ENCODE measurements around the gene CCDC124. TPM values are rescaled to one million over a fixed set of nuclear protein-coding genes. Genes with fewer than 3 reads are reported as not detected.

Gene CCDC124
- total RNA-seq, 3 donors from 2014 or later: 43.8 to 53.4 (median 47.9) TPM

- TF ChIP-seq POLR2AphosphoS5 (IDR thresholded peaks at IDR 0.05): no peak
- no peak for TF ChIP-seq POLR2A (IDR thresholded peaks at IDR 0.05)
- TF ChIP-seq CTCF (IDR thresholded peaks at IDR 0.05): no peak
- Histone ChIP-seq H3K4me3 (peak overlapping the region; percentile 64 to 92 (median 84)), H3K27me3 (peaks cover 15 to 47% of the 10 kb centered on the region in 2 donors), H3K36me3 (no peaks in the 10 kb centered on the region), H3K4me1 (peaks cover 3 to 29% of the 10 kb centered on the region in 2 donors), H3K9me3 (no peaks in the 10 kb centered on the region), H3K27ac (no peak overlapping the region)
- intact Hi-C loops (cut with DNase I; ENCODE audit: low total_unique reads): no loop called here
- DNase-seq (ENCODE audit: low spot score in 2 of 2): no peak
Measured at GRCh38 chr19:17948514-17948900, 15.7 kb downstream of the CCDC124 start.

- H3K4me1 ChIP-seq: peaks cover 3 to 29% of the 10 kb centered on the region in 2 donors
- H3K9me3 ChIP-seq: no peaks in the 10 kb centered on the region
- no peaks in the 10 kb centered on the region for H3K36me3 ChIP-seq
- H3K27ac ChIP-seq: no peak overlapping the region
- peak overlapping the region in 2 of 3 donors; percentile 84 to 92 for H3K4me3 ChIP-seq
- intact Hi-C loops (cut with DNase I; ENCODE audit: low total_unique reads): no loop called here
- TF ChIP-seq POLR2A (IDR thresholded peaks at IDR 0.05): no peak
- no peak for TF ChIP-seq CTCF (IDR thresholded peaks at IDR 0.05)
- TF ChIP-seq POLR2AphosphoS5 (IDR thresholded peaks at IDR 0.05): no peak
- no peak for DNase-seq (ENCODE audit: low spot score in 2 of 2)
- H3K27me3 ChIP-seq: peaks cover 15 to 54% of the 10 kb centered on the region in 2 donors
Measured at GRCh38 chr19:17948931-17949930, 16.4 kb downstream of the CCDC124 start.

- Histone ChIP-seq H3K27me3 (peaks cover 15 to 61% of the 10 kb centered on the region in 2 donors), H3K27ac (no peak overlapping the region), H3K4me1 (peaks cover 3 to 29% of the 10 kb centered on the region in 2 donors), H3K36me3 (no peaks in the 10 kb centered on the region), H3K9me3 (no peaks in the 10 kb centered on the region), H3K4me3 (peak overlapping the region in 1 of 3 donors; percentile 23)
- TF ChIP-seq POLR2A (IDR thresholded peaks at IDR 0.05): no peak
- no peak for TF ChIP-seq CTCF (IDR thresholded peaks at IDR 0.05)
- TF ChIP-seq POLR2AphosphoS5 (IDR thresholded peaks at IDR 0.05): no peak
- intact Hi-C loops (cut with DNase I; ENCODE audit: low total_unique reads): loop anchor here (5.0 kb wide), 1 partner anchor 47 kb away; no protein-coding TSS in a partner anchor
- DNase-seq (ENCODE audit: low spot score in 2 of 2): no peak
Measured at GRCh38 chr19:17949956-17950309, 17.1 kb downstream of the CCDC124 start.

- Histone ChIP-seq H3K27ac (no peak overlapping the region), H3K36me3 (no peaks in the 10 kb centered on the region), H3K27me3 (peaks cover 15 to 64% of the 10 kb centered on the region in 2 donors), H3K4me1 (peaks cover 3 to 29% of the 10 kb centered on the region in 2 donors), H3K9me3 (no peaks in the 10 kb centered on the region), H3K4me3 (peak overlapping the region in 2 of 3 donors; percentile 1 to 23)
- TF ChIP-seq POLR2A (IDR thresholded peaks at IDR 0.05): no peak
- no peak for TF ChIP-seq POLR2AphosphoS5 (IDR thresholded peaks at IDR 0.05)
- TF ChIP-seq CTCF (IDR thresholded peaks at IDR 0.05): no peak
- intact Hi-C loops (cut with DNase I; ENCODE audit: low total_unique reads): loop anchor here (5.0 kb wide), 1 partner anchor 47 kb away; no protein-coding TSS in a partner anchor
- no peak for DNase-seq (ENCODE audit: low spot score in 2 of 2)
Measured at GRCh38 chr19:17950310-17951156, 17.7 kb downstream of the CCDC124 start.

Data from breast epithelium (tissue), 4 donors.